Measurements from ENCODE around the gene PROSER2.

DNA sequence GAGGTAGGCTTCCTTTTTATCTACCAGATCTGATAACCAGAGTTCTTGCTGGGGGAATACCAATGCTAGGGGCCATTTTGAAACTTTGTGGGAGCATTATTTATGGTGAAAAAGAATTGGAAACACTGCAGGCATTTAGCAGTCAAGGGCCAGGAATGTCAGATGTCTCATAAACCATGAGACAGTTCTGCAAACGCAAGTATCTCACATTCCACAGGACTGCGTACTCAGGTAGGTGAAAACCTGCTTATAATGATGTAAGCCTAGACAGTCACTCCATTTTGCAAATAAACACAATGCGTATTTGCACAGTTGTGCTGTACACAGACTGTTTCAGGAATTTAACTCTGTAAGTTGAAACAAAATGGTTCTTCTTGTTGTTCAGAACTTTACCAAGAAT lies 47.1 kb upstream of the PROSER2 start:
- TF ChIP-seq POLR2A (IDR thresholded peaks at IDR 0.05; ENCODE audit: low read length) (no peak), GATA1 (IDR thresholded peaks at IDR 0.05; ENCODE audit: low read depth, low read length) (no peak)
